H1 (cell line): ENCODE data around the gene WASF3. TPM values are rescaled to one million over a fixed set of nuclear protein-coding genes. Genes with fewer than 3 reads are reported as not detected.

Experiments used
- CTCF ChIA-PET: fragments of 300-600 bp; sonication (Branson Sonifier 250); formaldehyde crosslinking; loops from one replicate; lab custom pipeline; 2021; ENCODE audit not compliant: partially characterized antibody; lab: Charles Lee
- POLR2A ChIA-PET: fragments of 300-600 bp; sonication (Branson Sonifier 250); formaldehyde crosslinking; loops from one replicate; lab custom pipeline; 2021; ENCODE audit warnings: inconsistent platforms; ENCODE audit not compliant: partially characterized antibody; lab: Charles Lee
- DNase-seq, 2 experiments: peaks; one replicate each; pipeline versions ENCODE4 v3.0.0 to v3.0.0-alpha.2; 2010 to 2022; ENCODE audit warnings: low spot score in 2 of 2, low read depth in 1 of 2, mixed read lengths in 1 of 2
- FAIRE-seq: peaks from 2 replicates; lab custom pipeline; 2011; peaks lifted over from hg19 to GRCh38; lab: Jason Lieb, UNC
- H2AFZ ChIP-seq: 2 replicates; pipeline ENCODE4 v1.8.1; 2012; ENCODE audit warnings: low read length, inconsistent platforms
- H2AK5ac ChIP-seq: 2 replicates; pipeline ENCODE4 v1.6.1; 2013; ENCODE audit warnings: low read depth, low read length
- H2BK120ac ChIP-seq: replicated peaks from 2 replicates; pipeline ENCODE3; 2013; ENCODE audit warnings: low read depth, low read length, inconsistent platforms
- H2BK12ac ChIP-seq: 2 replicates; pipeline ENCODE4 v1.6.1; 2013; ENCODE audit warnings: low read depth, low read length
- H2BK15ac ChIP-seq: 2 replicates; pipeline ENCODE4 v1.6.1; 2013; ENCODE audit warnings: low read length
- H2BK20ac ChIP-seq: 2 replicates; pipeline ENCODE4 v1.6.1; 2013; ENCODE audit warnings: low read length
- H2BK5ac ChIP-seq: 2 replicates; pipeline ENCODE4 v1.6.1; 2013; ENCODE audit warnings: low read depth, low read length
- H3K14ac ChIP-seq: 2 replicates; pipeline ENCODE4 v1.6.1; 2013; ENCODE audit warnings: inconsistent platforms; ENCODE audit not compliant: insufficient read length
- H3K18ac ChIP-seq: 2 replicates; pipeline ENCODE4 v1.6.1; 2013; ENCODE audit warnings: low read length; ENCODE audit errors: extremely low read depth
- H3K23ac ChIP-seq: 2 replicates; pipeline ENCODE4 v1.6.1; 2013; ENCODE audit warnings: inconsistent platforms; ENCODE audit not compliant: insufficient read length
- H3K23me2 ChIP-seq: 2 replicates; pipeline ENCODE4 v1.6.1; 2013; ENCODE audit warnings: low read depth, low read length
- H3K27ac ChIP-seq: 2 replicates; pipeline ENCODE4 v1.6.1; 2011; ENCODE audit warnings: low read depth, low read length, inconsistent platforms
- H3K27me3 ChIP-seq, 4 experiments: replicated peaks in 1 of 4; 1 replicate in 1 of 4; 2 replicates in 3 of 4; pipeline versions ENCODE4 v1.6.1 to v1.8.1; 2011 to 2013; ENCODE audit warnings: low read length in 3 of 4, mild to moderate bottlenecking in 3 of 4, inconsistent platforms in 2 of 4, mixed read lengths in 2 of 4, moderate library complexity in 1 of 4; ENCODE audit not compliant: control insufficient read depth in 3 of 4, insufficient read depth in 3 of 4; ENCODE audit errors: extremely low read depth in 1 of 4
- H3K36me3 ChIP-seq, 4 experiments: 2 replicates each; pipeline versions ENCODE4 v1.6.1 to v1.8.1; 2011 to 2013; ENCODE audit warnings: mild to moderate bottlenecking in 4 of 4, low read length in 3 of 4, moderate library complexity in 2 of 4, control low read depth in 1 of 4, inconsistent platforms in 1 of 4; ENCODE audit not compliant: insufficient read depth in 4 of 4, control insufficient read depth in 2 of 4
- H3K4ac ChIP-seq: replicated peaks from 2 replicates; pipeline ENCODE3; 2013; ENCODE audit warnings: low read length, low read depth, mixed read lengths, inconsistent platforms; ENCODE audit not compliant: insufficient read length
- H3K4me1 ChIP-seq, 4 experiments: replicated peaks in 1 of 4; 1 replicate in 1 of 4; 2 replicates in 3 of 4; pipeline versions ENCODE4 v1.6.1 to v1.8.1; 2011 to 2013; ENCODE audit warnings: low read length in 3 of 4, inconsistent platforms in 2 of 4, mixed read lengths in 1 of 4; ENCODE audit not compliant: insufficient read depth in 4 of 4, control insufficient read depth in 3 of 4
- H3K4me2 ChIP-seq, 2 experiments: 2 replicates each; pipeline versions ENCODE4 v1.6.1 to v1.8.1; 2011 to 2013; ENCODE audit warnings: low read depth in 2 of 2, low read length in 2 of 2, control low read depth in 1 of 2, inconsistent platforms in 1 of 2, mild to moderate bottlenecking in 1 of 2; ENCODE audit not compliant: insufficient read depth in 1 of 2
- H3K4me3 ChIP-seq, 4 experiments: fragments of 200-600, 300-600 bp in 1 of 4; sonication (generic), shearing (Covaris generic), sonication (Bioruptor Twin) in 1 of 4; 2 replicates each; pipeline versions ENCODE4 v1.5.1 to v1.8.1; 2011 to 2016; ENCODE audit warnings: low read length in 4 of 4, low read depth in 3 of 4, control low read depth in 2 of 4, inconsistent platforms in 2 of 4, mild to moderate bottlenecking in 2 of 4, mixed read lengths in 1 of 4, moderate library complexity in 1 of 4; ENCODE audit not compliant: insufficient read depth in 2 of 4; ENCODE audit errors: extremely low read depth in 1 of 4
- H3K56ac ChIP-seq: replicated peaks from 2 replicates; pipeline ENCODE3; 2013; ENCODE audit warnings: low read depth, mild to moderate bottlenecking, mixed read lengths, low read length, inconsistent platforms; ENCODE audit not compliant: insufficient read length
- H3K79me1 ChIP-seq: 2 replicates; pipeline ENCODE4 v1.6.1; 2013; ENCODE audit warnings: low read depth, low read length, control low read depth
- H3K79me2 ChIP-seq, 2 experiments: 2 replicates each; pipeline versions ENCODE4 v1.6.1 to v1.8.1; 2012 to 2013; ENCODE audit warnings: low read length in 2 of 2, mild to moderate bottlenecking in 2 of 2, inconsistent platforms in 1 of 2; ENCODE audit not compliant: insufficient read depth in 2 of 2, control insufficient read depth in 1 of 2
- H3K9ac ChIP-seq, 4 experiments: replicated peaks in 1 of 4; 1 replicate in 1 of 4; 2 replicates in 3 of 4; pipeline versions ENCODE4 v1.6.1 to v1.8.1; 2011 to 2013; ENCODE audit warnings: low read depth in 3 of 4, low read length in 3 of 4, control low read depth in 2 of 4, mild to moderate bottlenecking in 2 of 4, moderate library complexity in 2 of 4, inconsistent platforms in 1 of 4; ENCODE audit errors: extremely low read depth in 1 of 4
- H3K9me3 ChIP-seq, 2 experiments: 2 replicates each; pipeline versions ENCODE4 v1.6.1 to v1.8.1; 2012 to 2013; ENCODE audit warnings: mild to moderate bottlenecking in 2 of 2, moderate library complexity in 2 of 2, control low read depth in 1 of 2, inconsistent platforms in 1 of 2, low read depth in 1 of 2, low read length in 1 of 2, mixed read lengths in 1 of 2; ENCODE audit not compliant: insufficient read depth in 2 of 2
- H4K20me1 ChIP-seq, 2 experiments: replicated peaks in 1 of 2; 2 replicates each; pipeline versions ENCODE3 to v1.8.1; 2011 to 2013; ENCODE audit warnings: inconsistent platforms in 2 of 2, low read length in 2 of 2, mild to moderate bottlenecking in 1 of 2; ENCODE audit not compliant: insufficient read depth in 2 of 2, control insufficient read depth in 1 of 2
- H4K5ac ChIP-seq: 2 replicates; pipeline ENCODE4 v1.6.1; 2013; ENCODE audit warnings: low read length, low read depth, mixed read lengths, inconsistent platforms; ENCODE audit not compliant: insufficient read length
- H4K8ac ChIP-seq: 2 replicates; pipeline ENCODE4 v1.8.0; 2013; ENCODE audit warnings: mild to moderate bottlenecking, moderate library complexity, low read length, inconsistent platforms; ENCODE audit not compliant: insufficient read depth; ENCODE audit errors: extremely low read depth
- H4K91ac ChIP-seq: replicated peaks from 2 replicates; pipeline ENCODE3; 2013; ENCODE audit warnings: low read length, mixed read lengths, inconsistent platforms; ENCODE audit not compliant: insufficient read length
- GTF2F1 ChIP-seq: IDR thresholded peaks from 2 replicates; pipeline ENCODE4 v1.6.1; 2012; ENCODE audit warnings: low read depth, low read length, improper control_type of control experiment, borderline replicate concordance
- RAD21 ChIP-seq, 2 experiments: IDR thresholded peaks in 1 of 2; conservative IDR thresholded peaks in 1 of 2; 2 replicates each; pipeline ENCODE4 v1.6.1; 2011; ENCODE audit warnings: low read depth in 2 of 2, low read length in 2 of 2, improper control_type of control experiment in 1 of 2, inconsistent platforms in 1 of 2, mild to moderate bottlenecking in 1 of 2, moderate library complexity in 1 of 2
- RBBP5 ChIP-seq: IDR thresholded peaks from 2 replicates; pipeline ENCODE4 v1.7.1; 2012; ENCODE audit warnings: low read depth, mild to moderate bottlenecking, inconsistent platforms, low read length, moderate library complexity, borderline replicate concordance
- SRF ChIP-seq: IDR thresholded peaks from 2 replicates; pipeline ENCODE4 v1.6.1; 2011; ENCODE audit warnings: mild to moderate bottlenecking, low read depth, low read length, moderate library complexity
- WGBS, 2 experiments: shearing (Covaris generic) in 1 of 2; methylation state at CpG; one replicate each; pipeline versions ENCODE4 v1.1.6 to v1.1.7; 2013 to 2015; ENCODE audit warnings: low lambda C conversion rate in 2 of 2, mixed read lengths in 2 of 2, inconsistent platforms in 1 of 2, low coverage in 1 of 2, missing lambda C conversion rate in 1 of 2; ENCODE audit not compliant: insufficient replicate concordance in 2 of 2, insufficient coverage in 1 of 2, insufficient read length in 1 of 2; ENCODE audit errors: extremely low coverage in 1 of 2, missing lambda C conversion rate in 1 of 2; 5-methylcytosine and 5-hydroxymethylcytosine counted together
- polyA plus RNA-seq, 7 experiments: library from polyadenylated mRNA; depleted of rRNA in 3 of 7; stranded (reverse) in 5 of 7; unstranded in 2 of 7; fragments of >200 nt in 5 of 7; fragments of 200-250 nt in 2 of 7; gene quantifications; 1 replicate in 5 of 7; 2 replicates in 1 of 7; 4 replicates in 1 of 7; pipeline versions ENCODE4 v1.2.1 to v1.2.3, GENCODE V29; 2011 to 2013; ENCODE audit warnings: missing spikeins in 2 of 7, mixed read lengths in 2 of 7
- total RNA-seq: library from RNA; stranded (reverse); fragmentation: NEBNext Ultra II Directional; extraction: Animal tissue kit (Norgen Biotek cat#: 25700); gene quantifications from 2 replicates; pipeline ENCODE4 v1.2.1, GENCODE V29; 2021
- TF ChIP-seq, protein P1 (sequence below), 3 experiments: IDR thresholded peaks; 1 replicate in 2 of 3; 2 replicates in 1 of 3; pipeline versions ENCODE4 v1.5.1 to v1.6.1; 2011; ENCODE audit warnings: low read length in 3 of 3, mild to moderate bottlenecking in 3 of 3, inconsistent platforms in 2 of 3, low read depth in 1 of 3, moderate library complexity in 1 of 3; ENCODE audit not compliant: insufficient read depth in 1 of 3; ENCODE audit errors: control extremely low read depth in 1 of 3

WASF3 gene
- total and polyA plus RNA-seq, 2 of the 8 experiments (the other 6 are each of a cell fraction or from before 2014, with no cell fraction given): 18.7 to 39.8 TPM

DNA sequence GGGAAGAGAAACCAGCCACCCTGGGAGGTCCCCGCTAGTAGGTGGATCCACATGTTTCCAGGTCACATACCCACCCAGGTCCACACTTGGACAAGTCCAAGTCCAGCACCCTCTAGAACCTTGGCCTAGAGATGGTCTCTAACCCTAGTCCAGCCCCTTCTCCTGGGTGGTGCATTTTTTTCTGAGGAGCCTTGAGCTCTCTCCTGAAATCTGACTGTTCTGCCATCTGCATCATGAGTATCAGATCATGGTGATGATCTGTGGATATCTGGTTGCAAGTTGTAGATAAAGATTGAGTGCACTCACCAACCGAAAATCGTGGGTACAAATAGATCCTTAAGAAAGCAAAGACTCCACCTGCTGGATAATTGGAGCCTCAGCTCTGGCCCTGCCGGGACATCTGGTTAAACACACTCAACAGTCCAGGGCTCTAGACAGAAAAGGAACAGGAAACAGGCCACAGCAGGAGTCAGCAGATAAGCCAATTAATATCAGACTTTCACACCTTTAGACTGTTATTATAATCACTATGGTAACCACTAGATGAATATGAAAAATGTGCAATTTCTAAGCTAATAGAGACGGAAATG is 162.0 kb downstream of the WASF3 start:
- H3K79me2 ChIP-seq: no peaks in the 10 kb centered on the region
- DNase-seq: no peak
- H3K14ac ChIP-seq: no peak overlapping the region
- H3K4me1 ChIP-seq: no peaks in the 10 kb centered on the region
- H2AFZ ChIP-seq: no peak overlapping the region
- no peak overlapping the region for H2BK120ac ChIP-seq
- H3K79me1 ChIP-seq: no peaks in the 10 kb centered on the region
- peaks cover 0 to 6% of the 10 kb centered on the region in 2 experiments; a peak in 1 of 4 replicates for H3K9me3 ChIP-seq
- no peak overlapping the region for H3K4ac ChIP-seq
- H2BK20ac ChIP-seq: no peak overlapping the region
- no peak overlapping the region for H3K9ac ChIP-seq
- H2AK5ac ChIP-seq: no peak overlapping the region
- no peak overlapping the region for H4K91ac ChIP-seq
- H3K27me3 ChIP-seq: no peaks in the 10 kb centered on the region
- H3K23ac ChIP-seq: no peak overlapping the region
- no peak overlapping the region for H2BK5ac ChIP-seq
- no peak overlapping the region; the same call in 1 of the 2 replicates for H4K8ac ChIP-seq
- TF ChIP-seq RAD21 (IDR thresholded peaks at IDR 0.05 in 1 of 2, conservative IDR thresholded peaks at IDR 0.05 in 1 of 2; ENCODE audit: low read depth in 2 of 2, low read length in 2 of 2) (peak; percentile 14 to 48; a peak in 3 of 4 replicates), GTF2F1 (no peak), SRF (no peak), RBBP5 (no peak)
- TF ChIP-seq, protein P1, sequence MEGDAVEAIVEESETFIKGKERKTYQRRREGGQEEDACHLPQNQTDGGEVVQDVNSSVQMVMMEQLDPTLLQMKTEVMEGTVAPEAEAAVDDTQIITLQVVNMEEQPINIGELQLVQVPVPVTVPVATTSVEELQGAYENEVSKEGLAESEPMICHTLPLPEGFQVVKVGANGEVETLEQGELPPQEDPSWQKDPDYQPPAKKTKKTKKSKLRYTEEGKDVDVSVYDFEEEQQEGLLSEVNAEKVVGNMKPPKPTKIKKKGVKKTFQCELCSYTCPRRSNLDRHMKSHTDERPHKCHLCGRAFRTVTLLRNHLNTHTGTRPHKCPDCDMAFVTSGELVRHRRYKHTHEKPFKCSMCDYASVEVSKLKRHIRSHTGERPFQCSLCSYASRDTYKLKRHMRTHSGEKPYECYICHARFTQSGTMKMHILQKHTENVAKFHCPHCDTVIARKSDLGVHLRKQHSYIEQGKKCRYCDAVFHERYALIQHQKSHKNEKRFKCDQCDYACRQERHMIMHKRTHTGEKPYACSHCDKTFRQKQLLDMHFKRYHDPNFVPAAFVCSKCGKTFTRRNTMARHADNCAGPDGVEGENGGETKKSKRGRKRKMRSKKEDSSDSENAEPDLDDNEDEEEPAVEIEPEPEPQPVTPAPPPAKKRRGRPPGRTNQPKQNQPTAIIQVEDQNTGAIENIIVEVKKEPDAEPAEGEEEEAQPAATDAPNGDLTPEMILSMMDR (IDR thresholded peaks at IDR 0.05; ENCODE audit: control extremely low read depth in 1 of 3, insufficient read depth in 1 of 3, low read depth in 1 of 3, low read length in 3 of 3): peak in 2 of 3 experiments; percentile 20 to 45; a peak in 2 of 4 replicates
- no peak overlapping the region for H3K4me3 ChIP-seq
- no peak overlapping the region for H3K18ac ChIP-seq
- no peak overlapping the region for H4K5ac ChIP-seq
- 90% methylated on average over 5 of the region's 5 CpGs; no CpG with 5 or more reads in 1 of the 2 experiments for WGBS, 2 experiments
- H3K4me2 ChIP-seq: no peak overlapping the region
- ChIA-PET CTCF (interaction anchor here (0.6 to 5.8 kb wide), 9 partner anchors 9 to 208 kb away, joined by 3 to 38 read pairs (median 4); no protein-coding TSS in a partner anchor), POLR2A (interaction anchor here (1.1 kb wide), 1 partner anchor 154 kb away, joined by 3 read pairs; no protein-coding TSS in a partner anchor)
- H2BK15ac ChIP-seq: no peak overlapping the region
- H3K56ac ChIP-seq: no peak overlapping the region
- H3K27ac ChIP-seq: no peak overlapping the region
- no peak overlapping the region for H2BK12ac ChIP-seq
- FAIRE-seq: no peak
- no peaks in the 10 kb centered on the region; a peak in 1 of 8 replicates for H3K36me3 ChIP-seq
- no peaks in the 10 kb centered on the region for H4K20me1 ChIP-seq
- H3K23me2 ChIP-seq: 0 out of 2 replicates have a peak, but pooled peaks cover 2% of the 10 kb centered on the region
